ENCODE measurements around the gene SUCLG2. TPM values are rescaled to one million over a fixed set of nuclear protein-coding genes. Genes with fewer than 3 reads are reported as not detected.

Gene SUCLG2
- total RNA-seq, 1 donor from 2014 or later, result 20.8 TPM

- Histone ChIP-seq H3K4me3 (ENCODE audit: insufficient read depth, low read depth, low read length) (peak overlapping the region; percentile 80), H4K20me1 (ENCODE audit: insufficient read depth, low read length) (no peaks in the 10 kb centered on the region), H3K4me2 (ENCODE audit: low read length) (peak overlapping the region; percentile 86), H2AFZ (ENCODE audit: low read depth, low read length) (peak overlapping the region; percentile 100), H3K36me3 (ENCODE audit: insufficient read depth, low read length) (no peaks in the 10 kb centered on the region), H3K79me2 (ENCODE audit: insufficient read depth, low read length) (peaks cover 41% of the 10 kb centered on the region), H3K9me3 (ENCODE audit: insufficient read depth, low read depth, low read length) (no peaks in the 10 kb centered on the region), H3K9ac (ENCODE audit: low read length) (peak overlapping the region; percentile 93), H3K27me3 (ENCODE audit: insufficient read depth, low read length) (no peaks in the 10 kb centered on the region), H3K4me1 (ENCODE audit: insufficient read depth, low read length) (peaks cover 10% of the 10 kb centered on the region), H3K27ac (ENCODE audit: low read depth, low read length) (peak overlapping the region; percentile 90)
- H3K27ac Mint-ChIP-seq (ENCODE audit: unreplicated experiment), result peak overlapping the region; percentile 80
- peaks cover 10% of the 10 kb centered on the region for H3K4me1 Mint-ChIP-seq (ENCODE audit: low read depth, unreplicated experiment)
- TF ChIP-seq EZH2 (IDR thresholded peaks at IDR 0.05; ENCODE audit: insufficient read depth, low read length) (no peak), CTCF (IDR thresholded peaks at IDR 0.05; ENCODE audit: insufficient read depth, low read depth, low read length) (no peak)
- peaks cover 3% of the 10 kb centered on the region for H3K9me3 Mint-ChIP-seq (ENCODE audit: unreplicated experiment)
- peak overlapping the region; percentile 85 for H3K4me3 Mint-ChIP-seq (ENCODE audit: unreplicated experiment)
- H3K27me3 Mint-ChIP-seq (ENCODE audit: low read depth, unreplicated experiment), result no peaks in the 10 kb centered on the region
- peaks cover 2% of the 10 kb centered on the region for H3K36me3 Mint-ChIP-seq (ENCODE audit: low read depth, unreplicated experiment)
- FAIRE-seq, result no peak
- DNase-seq (ENCODE audit: low read depth), result no peak
These were observed 850 bp downstream of the SUCLG2 start for GRCh38 chr3:67653425-67654098.

GRCh38 chr3:67650084-67650483 lies 4.3 kb downstream of the SUCLG2 start:
- Mint-ChIP-seq H3K36me3 (ENCODE audit: low read depth, unreplicated experiment) (peaks cover 5% of the 10 kb centered on the region), H3K27me3 (ENCODE audit: low read depth, unreplicated experiment) (no peaks in the 10 kb centered on the region), H3K27ac (ENCODE audit: unreplicated experiment) (no peak overlapping the region), H3K4me3 (ENCODE audit: unreplicated experiment) (no peak overlapping the region), H3K4me1 (ENCODE audit: low read depth, unreplicated experiment) (peaks cover 26% of the 10 kb centered on the region), H3K9me3 (ENCODE audit: unreplicated experiment) (peaks cover 3% of the 10 kb centered on the region)
- H3K4me3 ChIP-seq (ENCODE audit: insufficient read depth, low read depth, low read length), result no peak overlapping the region
- H3K79me2 ChIP-seq (ENCODE audit: insufficient read depth, low read length), result peaks cover 55% of the 10 kb centered on the region
- H4K20me1 ChIP-seq (ENCODE audit: insufficient read depth, low read length), result no peaks in the 10 kb centered on the region
- H3K9ac ChIP-seq (ENCODE audit: low read length), result no peak overlapping the region
- no peak overlapping the region for H3K27ac ChIP-seq (ENCODE audit: low read depth, low read length)
- no peaks in the 10 kb centered on the region for H3K9me3 ChIP-seq (ENCODE audit: insufficient read depth, low read depth, low read length)
- H2AFZ ChIP-seq (ENCODE audit: low read depth, low read length), result no peak overlapping the region
- H3K27me3 ChIP-seq (ENCODE audit: insufficient read depth, low read length), result no peaks in the 10 kb centered on the region
- H3K4me1 ChIP-seq (ENCODE audit: insufficient read depth, low read length), result peaks cover 34% of the 10 kb centered on the region
- no peak for FAIRE-seq
- H3K4me2 ChIP-seq (ENCODE audit: low read length), result no peak overlapping the region
- no peaks in the 10 kb centered on the region for H3K36me3 ChIP-seq (ENCODE audit: insufficient read depth, low read length)
- no peak for TF ChIP-seq EZH2 (IDR thresholded peaks at IDR 0.05; ENCODE audit: insufficient read depth, low read length)
- no peak for DNase-seq (ENCODE audit: low read depth)

- Mint-ChIP-seq H3K27me3 (ENCODE audit: low read depth, unreplicated experiment) (no peaks in the 10 kb centered on the region), H3K27ac (ENCODE audit: unreplicated experiment) (no peak overlapping the region), H3K9me3 (ENCODE audit: unreplicated experiment) (no peaks in the 10 kb centered on the region), H3K4me1 (ENCODE audit: low read depth, unreplicated experiment) (peaks cover 26% of the 10 kb centered on the region), H3K36me3 (ENCODE audit: low read depth, unreplicated experiment) (peaks cover 5% of the 10 kb centered on the region), H3K4me3 (ENCODE audit: unreplicated experiment) (no peak overlapping the region)
- Histone ChIP-seq H3K9me3 (ENCODE audit: insufficient read depth, low read depth, low read length) (no peaks in the 10 kb centered on the region), H3K4me1 (ENCODE audit: insufficient read depth, low read length) (peaks cover 30% of the 10 kb centered on the region), H3K36me3 (ENCODE audit: insufficient read depth, low read length) (no peaks in the 10 kb centered on the region), H3K4me3 (ENCODE audit: insufficient read depth, low read depth, low read length) (no peak overlapping the region), H3K9ac (ENCODE audit: low read length) (no peak overlapping the region), H3K27me3 (ENCODE audit: insufficient read depth, low read length) (no peaks in the 10 kb centered on the region), H4K20me1 (ENCODE audit: insufficient read depth, low read length) (no peaks in the 10 kb centered on the region), H3K79me2 (ENCODE audit: insufficient read depth, low read length) (peaks cover 55% of the 10 kb centered on the region), H3K4me2 (ENCODE audit: low read length) (no peak overlapping the region), H3K27ac (ENCODE audit: low read depth, low read length) (no peak overlapping the region), H2AFZ (ENCODE audit: low read depth, low read length) (no peak overlapping the region)
- TF ChIP-seq CTCF (IDR thresholded peaks at IDR 0.05; ENCODE audit: insufficient read depth, low read depth, low read length) (no peak), EZH2 (IDR thresholded peaks at IDR 0.05; ENCODE audit: insufficient read depth, low read length) (no peak)
- DNase-seq (ENCODE audit: low read depth) (no peak), FAIRE-seq (no peak)
These were observed 4.7 kb downstream of the SUCLG2 start for GRCh38 chr3:67649681-67650080.
